NCI-H128 (cell line): ENCODE data around the gene DGKI.
"Not testable (repeated sequence)": the region's sequence is repeated elsewhere in the genome, so short reads cannot be mapped to it uniquely, and the experiment has no call there.

ENCODE experiments used
- DNase-seq: peaks from one replicate; lab custom pipeline; 2025; ENCODE audit not compliant: unreplicated experiment; lab: John Stamatoyannopoulos, UW

DGKI gene

GRCh38 chr7:137484326-137484725, 362.4 kb downstream of the DGKI start:
- no peak for DNase-seq

- no peak for DNase-seq
Observed at GRCh38 chr7:137482466-137482865, 364.3 kb downstream of the DGKI start.

- DNase-seq: no peak
Observed at GRCh38 chr7:137480824-137481365, 365.9 kb downstream of the DGKI start.

- DNase-seq: no peak
Observed at GRCh38 chr7:137480401-137480800, 366.4 kb downstream of the DGKI start.

- no peak for DNase-seq
Observed at GRCh38 chr7:137476937-137477336, 369.8 kb downstream of the DGKI start.

GRCh38 chr7:137475966-137476365, 370.8 kb downstream of the DGKI start:
- no peak for DNase-seq

GRCh38 chr7:137474540-137475026, 372.2 kb downstream of the DGKI start:
- no peak for DNase-seq

GRCh38 chr7:137471128-137471527, 375.6 kb downstream of the DGKI start:
- no peak for DNase-seq

- no peak for DNase-seq
Observed at GRCh38 chr7:137469858-137470257, 376.9 kb downstream of the DGKI start.

- no peak for DNase-seq
Observed at GRCh38 chr7:137469191-137469811, 377.5 kb downstream of the DGKI start.

GRCh38 chr7:137462847-137463246, 383.9 kb downstream of the DGKI start:
- no peak for DNase-seq

GRCh38 chr7:137462074-137462715, 384.6 kb downstream of the DGKI start:
- no peak for DNase-seq

- DNase-seq: no peak
Observed at GRCh38 chr7:137458399-137458798, 388.4 kb downstream of the DGKI start.

GRCh38 chr7:137454767-137455166, 392.0 kb downstream of the DGKI start:
- no peak for DNase-seq

GRCh38 chr7:137454246-137454724, 392.5 kb downstream of the DGKI start:
- DNase-seq: peak; percentile 5

GRCh38 chr7:137453356-137453755, 393.4 kb downstream of the DGKI start:
- no peak for DNase-seq

GRCh38 chr7:137449016-137449415, 397.8 kb downstream of the DGKI start:
- DNase-seq: no peak

- not testable (repeated sequence) for DNase-seq
Observed at GRCh38 chr7:137448572-137448971, 398.2 kb downstream of the DGKI start.

- no peak for DNase-seq
Observed at GRCh38 chr7:137446025-137446424, 400.7 kb downstream of the DGKI start.

- DNase-seq: no peak
Observed at GRCh38 chr7:137445268-137445667, 401.5 kb downstream of the DGKI start.

- no peak for DNase-seq
Observed at GRCh38 chr7:137443616-137444015, 403.2 kb downstream of the DGKI start.

- no peak for DNase-seq
Observed at GRCh38 chr7:137441451-137441850, 405.3 kb downstream of the DGKI start.
